Pancreas (tissue), 10 donors: Measurements from ENCODE around the gene SHISAL2A. TPM values are rescaled to one million over a fixed set of nuclear protein-coding genes. Genes with fewer than 3 reads are reported as not detected.

Experiments used
- ATAC-seq, 4 donors: fragments of 200-7000 bp; cut with Tn5 transposase; one replicate each; pipeline versions ENCODE4 v1.8.0 to v1.9.1; 2020; ENCODE audit warnings: mild to moderate bottlenecking in 4 of 4, moderate library complexity in 4 of 4
- DNase-seq, 6 donors: peaks; one replicate each; pipeline ENCODE4 v3.0.0-alpha.2; 2020
- FAIRE-seq: peaks from 2 replicates; lab custom pipeline; 2012; peaks lifted over from hg19 to GRCh38; lab: Jason Lieb, UNC
- H3K27ac ChIP-seq, 4 donors: fragments of 200-600 bp; sonication (generic); 1 replicate in 3 of 4; 2 replicates in 1 of 4; pipeline versions ENCODE4 v1.5.0 to v1.8.0; 2020
- H3K27me3 ChIP-seq, 4 donors: fragments of 200-600 bp; one replicate each; pipeline ENCODE4 v1.8.0; 2021
- H3K36me3 ChIP-seq, 3 donors: fragments of 200-600 bp; sonication (generic) in 1 of 3; one replicate each; pipeline versions ENCODE4 v1.5.0 to v1.8.0; 2020 to 2021
- H3K4me1 ChIP-seq, 3 donors: fragments of 200-600 bp; one replicate each; pipeline ENCODE4 v1.8.0; 2021
- H3K4me3 ChIP-seq, 4 donors: fragments of 200-600 bp; sonication (generic) in 2 of 4; one replicate each; pipeline versions ENCODE4 v1.5.0 to v1.8.0; 2020 to 2021
- H3K9me3 ChIP-seq, 4 donors: fragments of 200-600 bp; one replicate each; pipeline ENCODE4 v1.8.0; 2021
- WGBS, 2 donors: extraction: QIAGEN DNeasy Blood & Tissue Kit; methylation state at CpG; one replicate each; pipeline ENCODE4 v1.1.7; 2013; 5-methylcytosine and 5-hydroxymethylcytosine counted together
- intact Hi-C, 3 donors: fragments of 100-400 bp; cut with DNase I; formaldehyde crosslinking; loops; one replicate each; pipeline versions ENCODE4 v1.11.1 to v1.14.2; 2022
- polyA plus RNA-seq, 2 donors: library from polyadenylated mRNA; stranded (reverse); fragments of 200-250 nt; gene quantifications; one replicate each; pipeline ENCODE4 v1.2.3, GENCODE V29; 2013
- total RNA-seq, 6 donors: library from RNA; stranded (reverse); fragmentation: NEBNext Ultra II Directional in 4 of 6; extraction: Animal tissue kit (Norgen Biotek cat#: 25700) in 4 of 6; gene quantifications; one replicate each; pipeline versions ENCODE4 v1.2.1 to v1.2.4, GENCODE V29; 2021 to 2023
- TF ChIP-seq, protein P1 (sequence below), 4 donors: fragments of 200-600 bp; sonication (generic) in 3 of 4; IDR thresholded peaks; one replicate each; pipeline versions ENCODE4 v1.5.0 to v1.8.0; 2021; ENCODE audit warnings: antibody characterized with exemption in 4 of 4
- donor health status: healthy with polysubstance abuse.
- donor health status: DM: no; HTN: no; CAD: no; lungs with moderate emphysema.
- donor health status: DM: no; HTN: no; CAD: no.
- donor health status: control.
- donor health status: control.
- donor health status: Bipolar disorder and iron deficiency.
- donor health status: DM: yes; HTN: yes; CAD: no.
- donor health status: DM: no; HTN: no; CAD: no.
- donor health status: DM: no; HTN: no; CAD: no.
- donor health status: DM: yes; HTN: yes; CAD: no.

The SHISAL2A gene
- total and polyA plus RNA-seq, 8 donors = 0.19 to 0.66 (median 0.42) TPM; not detected in 3

DNA sequence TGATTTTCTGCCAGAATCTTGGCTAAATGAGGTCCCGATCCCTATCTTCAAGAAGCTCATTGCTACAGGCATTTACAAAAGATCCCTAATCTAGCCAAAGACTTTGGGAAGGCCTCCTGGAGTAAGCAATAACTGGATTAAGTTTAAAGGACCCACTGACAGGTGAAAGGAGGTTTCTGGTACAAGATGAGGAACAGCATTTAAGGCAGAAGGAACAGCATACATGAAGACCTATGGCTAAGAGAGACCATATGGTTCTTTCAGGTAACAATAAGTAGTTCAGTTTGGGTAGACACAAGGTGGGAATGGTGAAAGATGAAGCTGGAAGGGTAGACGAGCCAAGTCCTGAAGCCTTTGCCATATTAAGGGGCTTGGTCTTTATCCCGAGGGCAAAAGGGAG lies 27.8 kb downstream of the SHISAL2A start:
- no peak for DNase-seq
- Histone ChIP-seq H3K27ac (no peak overlapping the region), H3K9me3 (no peaks in the 10 kb centered on the region), H3K4me1 (no peaks in the 10 kb centered on the region), H3K36me3 (no peaks in the 10 kb centered on the region), H3K27me3 (no peaks in the 10 kb centered on the region), H3K4me3 (no peak overlapping the region)
- intact Hi-C loops = no loop called here
- FAIRE-seq = no peak
- ATAC-seq = no peak
- WGBS, 2 donors = 70 to 71% methylated on average over 3 of the region's 3 CpGs
- TF ChIP-seq, protein P1, sequence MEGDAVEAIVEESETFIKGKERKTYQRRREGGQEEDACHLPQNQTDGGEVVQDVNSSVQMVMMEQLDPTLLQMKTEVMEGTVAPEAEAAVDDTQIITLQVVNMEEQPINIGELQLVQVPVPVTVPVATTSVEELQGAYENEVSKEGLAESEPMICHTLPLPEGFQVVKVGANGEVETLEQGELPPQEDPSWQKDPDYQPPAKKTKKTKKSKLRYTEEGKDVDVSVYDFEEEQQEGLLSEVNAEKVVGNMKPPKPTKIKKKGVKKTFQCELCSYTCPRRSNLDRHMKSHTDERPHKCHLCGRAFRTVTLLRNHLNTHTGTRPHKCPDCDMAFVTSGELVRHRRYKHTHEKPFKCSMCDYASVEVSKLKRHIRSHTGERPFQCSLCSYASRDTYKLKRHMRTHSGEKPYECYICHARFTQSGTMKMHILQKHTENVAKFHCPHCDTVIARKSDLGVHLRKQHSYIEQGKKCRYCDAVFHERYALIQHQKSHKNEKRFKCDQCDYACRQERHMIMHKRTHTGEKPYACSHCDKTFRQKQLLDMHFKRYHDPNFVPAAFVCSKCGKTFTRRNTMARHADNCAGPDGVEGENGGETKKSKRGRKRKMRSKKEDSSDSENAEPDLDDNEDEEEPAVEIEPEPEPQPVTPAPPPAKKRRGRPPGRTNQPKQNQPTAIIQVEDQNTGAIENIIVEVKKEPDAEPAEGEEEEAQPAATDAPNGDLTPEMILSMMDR (IDR thresholded peaks at IDR 0.05) = no peak

DNA sequence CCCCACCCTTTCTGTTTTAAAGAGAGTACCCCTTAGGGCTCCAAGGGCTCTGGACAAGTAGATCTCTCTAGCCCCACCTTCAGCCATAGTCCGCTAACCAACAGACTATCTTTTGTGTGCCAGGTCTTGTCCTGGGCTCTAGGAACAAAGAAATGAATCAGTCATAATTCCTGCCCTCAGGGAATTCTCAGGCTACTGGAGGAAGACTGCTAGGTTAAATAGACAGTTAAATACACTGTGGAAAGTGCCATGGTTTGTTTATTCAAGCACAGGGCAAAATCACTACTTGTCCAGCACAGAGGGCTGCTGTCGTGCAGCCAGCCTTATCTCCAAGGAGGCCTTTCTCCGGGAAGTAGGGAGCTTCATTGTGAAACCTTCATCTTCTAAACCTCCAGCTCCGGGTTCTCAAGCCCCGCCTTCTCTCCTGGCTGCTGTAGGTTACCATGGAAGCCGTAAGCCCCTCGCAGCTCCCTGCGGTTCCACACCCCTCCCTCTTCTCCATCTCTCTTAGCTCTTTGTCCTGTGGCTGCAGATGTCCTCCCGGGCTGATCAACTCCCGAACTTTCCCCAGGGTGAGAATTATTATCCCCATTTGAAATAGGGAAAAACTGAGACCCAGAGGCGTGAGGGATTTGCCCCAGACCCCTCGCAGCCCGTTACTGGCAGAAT lies 29.8 kb downstream of the SHISAL2A start:
- FAIRE-seq (no peak), DNase-seq (no peak), ATAC-seq (peak in 3 of 4 donors; percentile 45 to 62 (median 55))
- no peaks in the 10 kb centered on the region for H3K9me3 ChIP-seq
- 33 to 35% methylated on average over 13 of the region's 13 CpGs for WGBS, 2 donors
- no peaks in the 10 kb centered on the region for H3K27me3 ChIP-seq
- TF ChIP-seq, protein P1 (IDR thresholded peaks at IDR 0.05) = no peak
- no peaks in the 10 kb centered on the region for H3K36me3 ChIP-seq
- no peak overlapping the region for H3K4me3 ChIP-seq
- intact Hi-C loops = no loop called here
- H3K4me1 ChIP-seq = no peaks in the 10 kb centered on the region
- H3K27ac ChIP-seq = no peak overlapping the region

DNA sequence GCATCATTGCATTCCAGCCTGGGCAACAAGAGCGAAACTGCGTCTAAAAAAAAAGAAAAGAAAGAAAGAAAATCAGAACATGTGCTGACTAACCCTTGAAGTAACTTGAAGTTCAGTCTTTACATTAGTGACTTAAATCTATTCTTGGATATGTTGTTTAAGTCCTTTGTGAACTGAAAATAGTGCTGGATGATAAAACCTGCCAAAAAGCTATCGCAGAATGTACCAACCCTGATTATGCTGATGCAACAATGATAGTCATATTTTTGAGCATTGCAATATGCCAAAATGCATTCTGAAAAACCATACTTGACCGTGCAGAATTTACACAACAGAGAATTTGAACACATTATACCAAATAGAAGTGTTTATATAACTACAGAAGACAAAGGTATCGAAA lies 30.7 kb downstream of the SHISAL2A start:
- no peak for FAIRE-seq
- no peaks in the 10 kb centered on the region for H3K4me1 ChIP-seq

DNA sequence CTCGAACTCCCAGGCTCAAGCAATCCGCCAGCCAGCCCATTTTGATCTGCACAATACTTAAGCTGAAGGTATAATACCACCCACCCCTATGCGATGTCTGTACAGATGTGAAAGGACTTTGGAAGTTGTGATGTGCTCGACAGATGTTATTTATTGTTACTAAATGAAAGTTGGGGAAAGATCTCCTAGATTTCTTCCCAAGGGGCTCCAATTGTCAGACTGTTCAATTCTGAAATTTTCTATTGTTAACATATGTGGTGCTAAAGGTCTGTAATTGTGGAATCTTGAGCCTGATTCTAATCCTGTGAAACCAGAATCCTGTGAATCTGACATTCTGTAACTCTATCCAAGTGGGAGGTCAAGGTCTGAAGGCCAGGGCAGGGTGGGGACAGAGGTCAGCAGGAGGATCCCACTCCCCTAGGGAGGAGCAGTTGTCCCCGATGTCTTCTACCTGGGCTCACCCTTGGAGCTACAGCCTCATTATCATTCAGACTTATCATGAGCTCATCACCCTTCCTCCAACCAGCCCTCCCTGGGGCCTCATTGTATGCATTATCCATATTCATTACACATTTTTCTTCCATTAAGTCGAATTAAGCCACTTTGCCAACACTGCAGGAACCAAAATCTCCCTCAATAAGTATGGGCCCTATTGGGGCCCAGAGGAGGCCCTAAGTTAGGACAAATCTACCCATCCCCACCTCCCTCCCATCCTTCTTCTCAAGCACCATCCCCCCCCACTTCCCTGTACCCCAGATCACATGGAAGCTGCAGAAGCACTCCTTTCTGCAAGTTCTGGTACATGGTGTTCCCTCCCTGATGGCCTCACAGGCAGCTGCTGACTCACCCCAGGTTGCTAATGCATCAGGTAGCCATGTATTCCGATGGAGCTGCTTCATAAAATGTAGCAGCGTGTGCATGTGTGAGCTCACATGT lies 32.3 kb downstream of the SHISAL2A start:
- peak in 1 of 4 donors; percentile 25 for ATAC-seq
- Histone ChIP-seq H3K27ac (no peak overlapping the region), H3K4me1 (no peaks in the 10 kb centered on the region), H3K9me3 (no peaks in the 10 kb centered on the region), H3K27me3 (no peaks in the 10 kb centered on the region), H3K4me3 (no peak overlapping the region), H3K36me3 (no peaks in the 10 kb centered on the region)
- TF ChIP-seq, protein P1 (IDR thresholded peaks at IDR 0.05) = no peak
- no peak for DNase-seq
- intact Hi-C loops = no loop called here
- no peak for FAIRE-seq
- WGBS, 2 donors = 82 to 89% methylated on average over 8 of the region's 8 CpGs

More for the DNA sequence above, 30.7 kb downstream of the SHISAL2A start:
- TF ChIP-seq, protein P1 (IDR thresholded peaks at IDR 0.05) = no peak
- H3K4me3 ChIP-seq = no peak overlapping the region
- H3K27me3 ChIP-seq = no peaks in the 10 kb centered on the region
- no peak overlapping the region for H3K27ac ChIP-seq
- intact Hi-C loops = no loop called here
- ATAC-seq (no peak), DNase-seq (no peak)
- 94 to 95% methylated on average over 5 of the region's 5 CpGs for WGBS, 2 donors
- no peaks in the 10 kb centered on the region for H3K36me3 ChIP-seq
- H3K9me3 ChIP-seq = no peaks in the 10 kb centered on the region
